GM12878 (cell line): ENCODE results near the gene M1AP. TPM values are rescaled to one million over a fixed set of nuclear protein-coding genes. Genes with fewer than 3 reads are reported as not detected.

Experiments
- ATAC-seq: fragments of 200-7000 bp; cut with Tn5 transposase; 3 replicates; pipeline ENCODE4 v1.9.1; 2020; ENCODE audit warnings: mild to moderate bottlenecking, moderate library complexity
- BruUV-seq: library from RNA; stranded (reverse); fragments of 400-500 nt; replicated peaks from 2 replicates; lab custom pipeline; 2021; lab: Mats Ljungman, UMichigan
- CTCF ChIA-PET: fragments of 300-600 bp; sonication (Branson Sonifier 250); formaldehyde crosslinking; extraction: SDS; loops from one replicate; lab custom pipeline; 2021; ENCODE audit warnings: inconsistent platforms; lab: Yijun Ruan, JAX
- POLR2A ChIA-PET: fragments of 350-600 bp; formaldehyde crosslinking; extraction: SDS; loops from one replicate; lab custom pipeline; 2021; ENCODE audit warnings: inconsistent platforms; lab: Charles Lee
- RAD21 ChIA-PET: fragments of 300-600 bp; sonication (Branson Sonifier 250); formaldehyde crosslinking; loops from one replicate; lab custom pipeline; 2023; ENCODE audit warnings: antibody characterized with exemption; ENCODE audit not compliant: unreplicated experiment; lab: Charles Lee
- SMC1A ChIA-PET: fragments of 300-600 bp; sonication (Branson Sonifier 250); formaldehyde crosslinking; loops from one replicate; lab custom pipeline; 2023; ENCODE audit not compliant: unreplicated experiment, uncharacterized antibody; lab: Charles Lee
- DNase-seq: peaks from one replicate; pipeline ENCODE4 v3.0.0-alpha.2; 2011; ENCODE audit warnings: low read depth, low spot score
- FAIRE-seq: peaks from 3 replicates; lab custom pipeline; 2011; peaks lifted over from hg19 to GRCh38; lab: Jason Lieb, UNC
- H2AFZ ChIP-seq: 2 replicates; pipeline ENCODE4 v1.6.0; 2011; ENCODE audit warnings: low read depth, low read length, control low read depth; ENCODE audit not compliant: control insufficient read depth
- H3K27ac ChIP-seq: 2 replicates; pipeline ENCODE4 v1.5.1; 2011; ENCODE audit warnings: control low read depth; ENCODE audit not compliant: control insufficient read depth, insufficient read depth
- H3K27me3 ChIP-seq, 2 experiments: replicated peaks in 1 of 2; 2 replicates each; pipeline versions ENCODE4 v1.6.0 to v1.6.1; 2011; ENCODE audit warnings: low read length in 1 of 2; ENCODE audit not compliant: control insufficient read depth in 2 of 2, insufficient read depth in 2 of 2
- H3K36me3 ChIP-seq, 2 experiments: 2 replicates each; pipeline ENCODE4 v1.5.1; 2011; ENCODE audit warnings: low read length in 1 of 2; ENCODE audit not compliant: control insufficient read depth in 2 of 2, insufficient read depth in 2 of 2
- H3K4me1 ChIP-seq: 2 replicates; pipeline ENCODE4 v1.6.1; 2011; ENCODE audit warnings: mild to moderate bottlenecking, low read length, moderate library complexity, mixed read lengths; ENCODE audit not compliant: control insufficient read depth, insufficient read depth
- H3K4me2 ChIP-seq: 2 replicates; pipeline ENCODE4 v1.6.0; 2011; ENCODE audit warnings: control low read depth; ENCODE audit not compliant: control insufficient read depth, insufficient read depth
- H3K4me3 ChIP-seq: fragments of 200-600 bp; sonication (generic); 2 replicates; pipeline ENCODE4 v1.5.1; 2016
- H3K79me2 ChIP-seq: 2 replicates; pipeline ENCODE4 v1.6.0; 2011; ENCODE audit warnings: low read length; ENCODE audit not compliant: control insufficient read depth, insufficient read depth
- H3K9ac ChIP-seq: 2 replicates; pipeline ENCODE4 v1.8.0; 2011; ENCODE audit warnings: low read length, control low read depth, mixed read lengths; ENCODE audit not compliant: control insufficient read depth, insufficient read depth
- H3K9me3 ChIP-seq: replicated peaks from 3 replicates; pipeline ENCODE4 v1.5.1; 2011; ENCODE audit warnings: mild to moderate bottlenecking, low read length; ENCODE audit not compliant: control insufficient read depth, insufficient read depth
- H4K20me1 ChIP-seq: 2 replicates; pipeline ENCODE4 v1.6.0; 2011; ENCODE audit not compliant: control insufficient read depth, insufficient read depth
- BCL11A ChIP-seq: IDR thresholded peaks from 2 replicates; pipeline ENCODE4 v1.6.1; 2011; ENCODE audit warnings: low read depth, low read length
- FOXM1 ChIP-seq: IDR thresholded peaks from 2 replicates; pipeline ENCODE4 v1.6.1; 2012; ENCODE audit warnings: low read depth, mild to moderate bottlenecking, inconsistent platforms, low read length, moderate library complexity
- HDAC6 ChIP-seq: fragments of 200-600 bp; sonication (generic); IDR thresholded peaks from one replicate; pipeline ENCODE4 v1.8.0; 2017; ENCODE audit warnings: antibody characterized with exemption; ENCODE audit not compliant: unreplicated experiment
- MAX ChIP-seq: IDR thresholded peaks from 2 replicates; pipeline ENCODE4 v1.6.1; 2012; ENCODE audit warnings: low read depth, low read length, improper control_type of control experiment
- RAD21 ChIP-seq: IDR thresholded peaks from 2 replicates; pipeline ENCODE4 v1.6.1; 2011; ENCODE audit warnings: mild to moderate bottlenecking, low read depth, low read length, moderate library complexity; ENCODE audit not compliant: insufficient read depth
- RELA ChIP-seq: fragments of 450-650 bp; IDR thresholded peaks from 2 replicates; pipeline ENCODE4 v1.8.0; 2014; ENCODE audit warnings: borderline replicate concordance; ENCODE audit not compliant: partially characterized antibody
- SPI1 ChIP-seq: IDR thresholded peaks from 2 replicates; pipeline ENCODE4 v1.6.1; 2011; ENCODE audit warnings: low read depth, mild to moderate bottlenecking, low read length, moderate library complexity, borderline replicate concordance; ENCODE audit not compliant: insufficient read depth
- TCF12 ChIP-seq: IDR thresholded peaks from 2 replicates; pipeline ENCODE4 v1.6.1; 2011; ENCODE audit warnings: low read depth, mild to moderate bottlenecking, low read length
- ZNF24 ChIP-seq: fragments of 450-650 bp; IDR thresholded peaks from 2 replicates; pipeline ENCODE4 v1.6.1; 2017; ENCODE audit warnings: antibody characterized with exemption, mild to moderate bottlenecking
- ZZZ3 ChIP-seq: IDR thresholded peaks from 2 replicates; pipeline ENCODE4 v1.6.1; 2011; ENCODE audit warnings: low read depth; ENCODE audit not compliant: control insufficient read depth, insufficient read length
- WGBS: methylation state at CpG from one replicate; pipeline ENCODE4 v1.1.6; 2016; ENCODE audit warnings: low lambda C conversion rate; ENCODE audit not compliant: insufficient replicate concordance, insufficient coverage; ENCODE audit errors: missing lambda C conversion rate; 5-methylcytosine and 5-hydroxymethylcytosine counted together
- in situ Hi-C: fragments of 300-500 bp; cut with MboI; formaldehyde crosslinking; loops from 9 replicates; pipeline ENCODE4 v1.14.3; 2018; ENCODE audit warnings: mixed read lengths
- intact Hi-C: fragments of 100-400 bp; cut with micrococcal nuclease; formaldehyde crosslinking; loops from one replicate; pipeline ENCODE4 v1.14.2; 2022; ENCODE audit not compliant: unreplicated experiment
- polyA plus RNA-seq, 11 experiments: library from polyadenylated mRNA; depleted of rRNA in 4 of 11; unstranded in 6 of 11; stranded (reverse) in 5 of 11; fragments of >200 nt; fragmentation: Nextera tagmentation in 4 of 11; fragmentation: Illumina TruSeq in 1 of 11; extraction: Ambion mirVana in 4 of 11; extraction: Trizol in 1 of 11; gene quantifications; 1 replicate in 1 of 11; 2 replicates in 10 of 11; pipeline versions ENCODE4 v1.2.1 to v1.2.3, GENCODE V29; 2011 to 2016; ENCODE audit warnings: inconsistent platforms in 2 of 11, missing spikeins in 2 of 11, low read depth in 1 of 11
- total RNA-seq, 4 experiments: library from RNA; depleted of rRNA in 3 of 4; stranded (reverse); fragments of >200 nt in 3 of 4; fragmentation: Illumina TruSeq in 1 of 4; extraction: Trizol in 1 of 4; gene quantifications; 2 replicates each; pipeline versions ENCODE4 v1.2.1 to v1.2.3, GENCODE V29; 2013 to 2021
- TF ChIP-seq, protein P1 (sequence below): fragments of 150-350 bp; IDR thresholded peaks from 2 replicates; pipeline ENCODE4 v1.6.1; 2014; ENCODE audit warnings: mild to moderate bottlenecking, low read depth, low read length

The M1AP gene
- total and polyA plus RNA-seq, 10 of the 15 experiments (the other 5 are each of a cell fraction or from before 2014, with no cell fraction given): 0.04 to 0.32 (median 0.16) TPM; not detected in 4

DNA sequence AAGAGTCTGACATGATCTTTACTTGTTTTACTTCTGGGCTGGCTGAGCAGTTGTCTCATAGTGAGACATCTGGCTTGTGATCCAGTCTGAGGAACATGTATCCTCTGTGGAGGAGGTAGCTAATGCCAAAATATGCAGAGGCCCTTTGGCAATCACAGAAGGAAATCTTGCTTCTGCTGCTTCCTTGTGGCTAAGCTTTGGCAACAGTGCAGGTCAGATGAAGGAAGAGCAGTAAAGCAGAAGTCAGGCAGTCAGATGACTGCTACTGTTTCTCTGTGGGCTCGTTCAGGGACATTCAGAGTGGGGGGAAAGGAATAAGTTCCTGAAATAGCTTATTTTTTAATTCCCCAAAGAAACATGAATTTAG, 71.3 kb downstream of the M1AP start:
- H3K9me3 ChIP-seq: no peaks in the 10 kb centered on the region
- no peaks in the 10 kb centered on the region for H3K27me3 ChIP-seq
- H3K79me2 ChIP-seq: no peaks in the 10 kb centered on the region
- no peaks in the 10 kb centered on the region for H4K20me1 ChIP-seq
- SMC1A ChIA-PET: interaction anchor here (0.7 to 16.6 kb wide), 15 partner anchors 10 to 479 kb away, joined by 3 to 371 read pairs (median 5); partner anchors contain the start of genes AUP1, CCDC142, HTRA2 and INO80B
- RAD21 ChIA-PET: interaction anchor here (0.8 to 10.3 kb wide), 14 partner anchors 9 to 136 kb away, joined by 3 to 152 read pairs (median 4); partner anchors contain the start of genes AUP1, HTRA2, INO80B and LOXL3
- BruUV-seq: no TSS peak
- FAIRE-seq (no peak), ATAC-seq (no peak), DNase-seq (no peak)
- TF ChIP-seq SPI1 (peak; percentile 66), RAD21 (peak; percentile 15; the same call in 1 of the 2 replicates), TCF12 (no peak), ZNF24 (no peak)
- intact Hi-C loops: no loop called here
- POLR2A ChIA-PET: interaction anchor here (0.9 to 25.0 kb wide), 12 partner anchors 8 to 108 kb away, joined by 3 to 441 read pairs (median 4); partner anchors contain the start of genes AUP1, DOK1, HTRA2 and LOXL3
- 0% methylated on average over 1 of the region's 1 CpG for WGBS
- in situ Hi-C loops: no loop called here
- peak overlapping the region; percentile 21 for H3K4me2 ChIP-seq
- H3K4me3 ChIP-seq: no peak overlapping the region
- H2AFZ ChIP-seq: peak overlapping the region; percentile 31
- H3K9ac ChIP-seq: no peak overlapping the region
- peak overlapping the region; percentile 67; the same call in 1 of the 2 replicates for H3K27ac ChIP-seq
- H3K36me3 ChIP-seq: no peaks in the 10 kb centered on the region
- peaks cover 52% of the 10 kb centered on the region for H3K4me1 ChIP-seq
- CTCF ChIA-PET: interaction anchor here (0.7 to 17.4 kb wide), 14 partner anchors 10 to 102 kb away, joined by 3 to 281 read pairs (median 3); partner anchors contain the start of genes AUP1, CCDC142, HTRA2 and PCGF1

- peaks cover 57% of the 10 kb centered on the region for H3K4me1 ChIP-seq
- H3K27ac ChIP-seq: 0 out of 2 replicates have a peak overlapping the region, but pooled peaks have one; percentile 67
- H3K9ac ChIP-seq: no peak overlapping the region
- WGBS: 98% methylated on average over 7 of the region's 7 CpGs
- no peaks in the 10 kb centered on the region for H3K79me2 ChIP-seq
- ChIA-PET POLR2A (interaction anchor here (0.6 to 25.0 kb wide), 11 partner anchors 8 to 358 kb away, joined by 3 to 441 read pairs (median 5); partner anchors contain the start of genes AUP1, DOK1, HTRA2 and LOXL3), SMC1A (interaction anchor here (0.7 to 16.6 kb wide), 14 partner anchors 10 to 480 kb away, joined by 3 to 371 read pairs (median 6); partner anchors contain the start of genes AUP1, CCDC142, HTRA2 and INO80B), CTCF (interaction anchor here (1.0 to 17.4 kb wide), 10 partner anchors 9 to 101 kb away, joined by 3 to 281 read pairs (median 5); partner anchors contain the start of genes AUP1, CCDC142, HTRA2 and PCGF1), RAD21 (interaction anchor here (1.0 to 10.3 kb wide), 10 partner anchors 9 to 136 kb away, joined by 3 to 152 read pairs (median 6); partner anchors contain the start of gene LOXL3)
- H3K27me3 ChIP-seq: no peaks in the 10 kb centered on the region
- DNase-seq: no peak
- BruUV-seq: no TSS peak
- H3K4me3 ChIP-seq: no peak overlapping the region
- in situ Hi-C loops: no loop called here
- intact Hi-C loops: no loop called here
- H4K20me1 ChIP-seq: no peaks in the 10 kb centered on the region
- H2AFZ ChIP-seq: peak overlapping the region; percentile 31
- no peaks in the 10 kb centered on the region for H3K36me3 ChIP-seq
- H3K9me3 ChIP-seq: no peaks in the 10 kb centered on the region
- no peak for ATAC-seq
- FAIRE-seq: no peak
- H3K4me2 ChIP-seq: no peak overlapping the region
- TF ChIP-seq RELA: no peak
- TF ChIP-seq BCL11A: no peak
- TF ChIP-seq HDAC6: no peak
- TF ChIP-seq, protein P1, sequence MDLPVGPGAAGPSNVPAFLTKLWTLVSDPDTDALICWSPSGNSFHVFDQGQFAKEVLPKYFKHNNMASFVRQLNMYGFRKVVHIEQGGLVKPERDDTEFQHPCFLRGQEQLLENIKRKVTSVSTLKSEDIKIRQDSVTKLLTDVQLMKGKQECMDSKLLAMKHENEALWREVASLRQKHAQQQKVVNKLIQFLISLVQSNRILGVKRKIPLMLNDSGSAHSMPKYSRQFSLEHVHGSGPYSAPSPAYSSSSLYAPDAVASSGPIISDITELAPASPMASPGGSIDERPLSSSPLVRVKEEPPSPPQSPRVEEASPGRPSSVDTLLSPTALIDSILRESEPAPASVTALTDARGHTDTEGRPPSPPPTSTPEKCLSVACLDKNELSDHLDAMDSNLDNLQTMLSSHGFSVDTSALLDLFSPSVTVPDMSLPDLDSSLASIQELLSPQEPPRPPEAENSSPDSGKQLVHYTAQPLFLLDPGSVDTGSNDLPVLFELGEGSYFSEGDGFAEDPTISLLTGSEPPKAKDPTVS: no peak
- TF ChIP-seq FOXM1: no peak
- no peak for TF ChIP-seq ZZZ3
- TF ChIP-seq MAX: no peak
Measured at GRCh38 chr2:74576211-74576862, 71.8 kb downstream of the M1AP start.
